HG03025 (cell line): Measurements from ENCODE around the gene PLEKHS1.

Experiments
- ATAC-seq: cut with Tn5 transposase; IDR thresholded peaks from one replicate; pipeline ENCODE4 v1.9.1; 2021; ENCODE audit warnings: mild to moderate bottlenecking, moderate library complexity; ENCODE audit not compliant: unreplicated experiment, low FRiP score

Gene PLEKHS1

GRCh38 chr10:113751181-113751732 lies at the start of gene PLEKHS1:
Gene PLEKHS1 (plus strand): TSS chr10:113751682. CDS start chr10:113755278, 3,596 bp downstream.
- no peak for ATAC-seq

- ATAC-seq, result no peak
Observed at GRCh38 chr10:113704637-113705343, 46.7 kb upstream of the PLEKHS1 start.

GRCh38 chr10:113705344-113705652 lies 46.2 kb upstream of the PLEKHS1 start:
- no peak for ATAC-seq

GRCh38 chr10:113706623-113707022 lies 44.9 kb upstream of the PLEKHS1 start:
- no peak for ATAC-seq

- no peak for ATAC-seq
Observed at GRCh38 chr10:113708640-113709039, 42.8 kb upstream of the PLEKHS1 start.

- ATAC-seq, result no peak
Observed at GRCh38 chr10:113709221-113709838, 42.2 kb upstream of the PLEKHS1 start.

GRCh38 chr10:113711142-113711541 lies 40.3 kb upstream of the PLEKHS1 start:
- no peak for ATAC-seq

- no peak for ATAC-seq
Observed at GRCh38 chr10:113712024-113712423, 39.5 kb upstream of the PLEKHS1 start.

- no peak for ATAC-seq
Observed at GRCh38 chr10:113712755-113713639, 38.5 kb upstream of the PLEKHS1 start.

- ATAC-seq, result no peak
Observed at GRCh38 chr10:113713640-113713982, 37.9 kb upstream of the PLEKHS1 start.

- ATAC-seq, result no peak
Observed at GRCh38 chr10:113716109-113716910, 35.2 kb upstream of the PLEKHS1 start.

GRCh38 chr10:113718969-113719822 lies 32.3 kb upstream of the PLEKHS1 start:
- ATAC-seq, result no peak

- no peak for ATAC-seq
Observed at GRCh38 chr10:113720386-113720785, 31.1 kb upstream of the PLEKHS1 start.

- no peak for ATAC-seq
Observed at GRCh38 chr10:113732160-113732881, 19.2 kb upstream of the PLEKHS1 start.

- no peak for ATAC-seq
Observed at GRCh38 chr10:113732966-113733365, 18.5 kb upstream of the PLEKHS1 start.

GRCh38 chr10:113733635-113734034 lies 17.8 kb upstream of the PLEKHS1 start:
- ATAC-seq, result no peak

- ATAC-seq, result no peak
Observed at GRCh38 chr10:113735913-113736312, 15.6 kb upstream of the PLEKHS1 start.

GRCh38 chr10:113736576-113736975 lies 14.9 kb upstream of the PLEKHS1 start:
- ATAC-seq, result no peak

GRCh38 chr10:113739031-113739430 lies 12.5 kb upstream of the PLEKHS1 start:
- no peak for ATAC-seq
